Neural cell (in vitro differentiated cells): ENCODE results near the gene YY1. TPM values are rescaled to one million over a fixed set of nuclear protein-coding genes. Genes with fewer than 3 reads are reported as not detected.

Experiments used
- H2AFZ ChIP-seq: fragments of 200-600, 300-800 bp; sonication (generic), shearing (Covaris generic); 2 replicates; pipeline ENCODE4 v1.6.0; 2014; ENCODE audit warnings: low read depth, mild to moderate bottlenecking, antibody characterized with exemption, low read length, moderate library complexity
- H3F3A ChIP-seq: fragments of 200-600 bp; shearing (Covaris generic); 2 replicates; pipeline ENCODE4 v1.6.1; 2016; ENCODE audit warnings: mild to moderate bottlenecking, moderate library complexity, mixed read lengths, antibody characterized with exemption, low read length; ENCODE audit not compliant: insufficient read depth, poor library complexity, severe bottlenecking
- H3K27ac ChIP-seq: fragments of 200-600, 300-800 bp; sonication (generic), shearing (Covaris generic); 2 replicates; pipeline ENCODE4 v1.5.1; 2014; ENCODE audit warnings: mild to moderate bottlenecking, low read length, moderate library complexity
- H3K27me3 ChIP-seq: fragments of 300-800, 200-600 bp; sonication (generic), shearing (Covaris generic); 2 replicates; pipeline ENCODE4 v1.6.0; 2014; ENCODE audit warnings: mild to moderate bottlenecking, low read depth, low read length, moderate library complexity; ENCODE audit not compliant: insufficient read depth
- H3K36me3 ChIP-seq: fragments of 300-800, 200-600 bp; sonication (generic), shearing (Covaris generic); 2 replicates; pipeline ENCODE4 v1.5.1; 2014; ENCODE audit warnings: mild to moderate bottlenecking, antibody characterized with exemption, low read length, moderate library complexity; ENCODE audit not compliant: insufficient read depth
- H3K4me2 ChIP-seq: fragments of 300-800, 200-600 bp; sonication (generic), shearing (Covaris generic); 2 replicates; pipeline ENCODE4 v1.6.0; 2014; ENCODE audit warnings: mild to moderate bottlenecking, low read length
- H3K4me3 ChIP-seq: fragments of 300-800, 200-600 bp; sonication (generic), shearing (Covaris generic); 2 replicates; pipeline ENCODE4 v1.5.1; 2014; ENCODE audit warnings: mild to moderate bottlenecking, low read length, moderate library complexity
- H3K79me2 ChIP-seq: fragments of 200-600 bp; shearing (Covaris generic); replicated peaks from 2 replicates; pipeline ENCODE4 v1.6.0; 2014; ENCODE audit warnings: mild to moderate bottlenecking, low read length, moderate library complexity; ENCODE audit not compliant: insufficient read depth
- H3K9ac ChIP-seq: fragments of 300-800, 200-600 bp; sonication (generic), shearing (Covaris generic); 2 replicates; pipeline ENCODE4 v1.6.1; 2016; ENCODE audit warnings: mild to moderate bottlenecking, low read length, mixed read lengths
- H3K9me2 ChIP-seq: fragments of 200-600 bp; shearing (Covaris generic); 2 replicates; pipeline ENCODE4 v1.6.1; 2016; ENCODE audit warnings: mild to moderate bottlenecking, low read length, mixed read lengths; ENCODE audit not compliant: insufficient read depth
- H3K9me3 ChIP-seq: fragments of 200-600, 300-800 bp; sonication (generic), shearing (Covaris generic); 2 replicates; pipeline ENCODE4 v1.6.1; 2016; ENCODE audit warnings: mild to moderate bottlenecking, mixed run types, low read length, moderate library complexity, mixed read lengths
- H4K20me1 ChIP-seq: fragments of 200-600 bp; shearing (Covaris generic); 2 replicates; pipeline ENCODE4 v1.6.1; 2016; ENCODE audit warnings: mild to moderate bottlenecking, mixed run types; ENCODE audit not compliant: insufficient read depth
- MXI1 ChIP-seq: fragments of 450-650 bp; conservative IDR thresholded peaks from 2 replicates; pipeline ENCODE4 v1.6.1; 2014; ENCODE audit warnings: antibody characterized with exemption, mild to moderate bottlenecking; ENCODE audit not compliant: poor library complexity, severe bottlenecking
- SMC3 ChIP-seq: fragments of 450-650 bp; conservative IDR thresholded peaks from 2 replicates; pipeline ENCODE4 v1.6.1; 2014; ENCODE audit warnings: antibody characterized with exemption, mild to moderate bottlenecking, moderate library complexity; ENCODE audit not compliant: poor library complexity
- polyA plus RNA-seq: library from polyadenylated mRNA; depleted of rRNA; stranded (reverse); fragments of >200 nt; gene quantifications from 2 replicates; pipeline ENCODE4 v1.2.3, GENCODE V29; 2014
- small RNA-seq, 3 experiments: library from RNA; depleted of rRNA; stranded (forward); fragments of <200 nt; gene quantifications; one replicate each; pipeline ENCODE3, GENCODE V24; 2012
- TF ChIP-seq, protein P1 (sequence below): fragments of 450-650 bp; IDR thresholded peaks from 2 replicates; pipeline ENCODE4 v1.5.1; 2014; ENCODE audit warnings: antibody characterized with exemption, mild to moderate bottlenecking, moderate library complexity; ENCODE audit not compliant: poor library complexity, severe bottlenecking

Gene YY1
- polyA plus RNA-seq, 1 donor from 2014 or later: 50.4 TPM

DNA sequence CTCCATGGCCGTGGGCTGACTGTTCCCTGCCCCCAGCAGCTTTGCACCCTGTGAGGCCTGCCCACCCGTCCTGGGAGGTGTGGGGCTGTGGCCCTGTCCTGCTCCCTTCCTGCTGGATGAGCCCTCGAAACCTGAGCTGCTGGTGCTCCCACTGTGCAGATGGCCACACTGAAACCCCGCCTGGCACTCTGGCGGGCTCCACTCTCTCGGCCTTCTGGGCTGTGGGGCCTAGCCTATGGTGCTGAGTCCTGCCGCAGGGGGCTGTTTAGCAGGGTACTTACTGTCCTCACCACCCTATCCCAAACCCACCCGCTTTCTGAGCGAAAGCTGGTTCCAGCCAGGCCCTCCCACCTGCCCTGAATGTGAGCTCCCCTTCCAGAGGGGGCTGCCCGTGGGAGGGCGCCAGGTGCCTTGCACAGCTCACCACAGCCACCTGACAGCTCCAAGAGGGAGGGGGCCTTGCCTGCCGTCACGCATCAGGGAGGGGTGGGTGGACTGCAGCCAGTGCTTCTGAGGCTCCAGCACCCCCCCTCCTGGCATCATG lies 91.5 kb downstream of the YY1 start:
- H2AFZ ChIP-seq: no peak overlapping the region
- H3K4me3 ChIP-seq: no peak overlapping the region
- H3K79me2 ChIP-seq: no peaks in the 10 kb centered on the region
- no peaks in the 10 kb centered on the region for H3K36me3 ChIP-seq
- no peaks in the 10 kb centered on the region for H4K20me1 ChIP-seq
- no peaks in the 10 kb centered on the region for H3K9me2 ChIP-seq
- H3K27me3 ChIP-seq: no peaks in the 10 kb centered on the region
- TF ChIP-seq MXI1 (no peak), SMC3 (no peak)
- TF ChIP-seq, protein P1, sequence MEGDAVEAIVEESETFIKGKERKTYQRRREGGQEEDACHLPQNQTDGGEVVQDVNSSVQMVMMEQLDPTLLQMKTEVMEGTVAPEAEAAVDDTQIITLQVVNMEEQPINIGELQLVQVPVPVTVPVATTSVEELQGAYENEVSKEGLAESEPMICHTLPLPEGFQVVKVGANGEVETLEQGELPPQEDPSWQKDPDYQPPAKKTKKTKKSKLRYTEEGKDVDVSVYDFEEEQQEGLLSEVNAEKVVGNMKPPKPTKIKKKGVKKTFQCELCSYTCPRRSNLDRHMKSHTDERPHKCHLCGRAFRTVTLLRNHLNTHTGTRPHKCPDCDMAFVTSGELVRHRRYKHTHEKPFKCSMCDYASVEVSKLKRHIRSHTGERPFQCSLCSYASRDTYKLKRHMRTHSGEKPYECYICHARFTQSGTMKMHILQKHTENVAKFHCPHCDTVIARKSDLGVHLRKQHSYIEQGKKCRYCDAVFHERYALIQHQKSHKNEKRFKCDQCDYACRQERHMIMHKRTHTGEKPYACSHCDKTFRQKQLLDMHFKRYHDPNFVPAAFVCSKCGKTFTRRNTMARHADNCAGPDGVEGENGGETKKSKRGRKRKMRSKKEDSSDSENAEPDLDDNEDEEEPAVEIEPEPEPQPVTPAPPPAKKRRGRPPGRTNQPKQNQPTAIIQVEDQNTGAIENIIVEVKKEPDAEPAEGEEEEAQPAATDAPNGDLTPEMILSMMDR: no peak
- no peaks in the 10 kb centered on the region for H3F3A ChIP-seq
- H3K4me2 ChIP-seq: no peak overlapping the region
- no peak overlapping the region for H3K9ac ChIP-seq
- H3K9me3 ChIP-seq: no peaks in the 10 kb centered on the region
- H3K27ac ChIP-seq: no peak overlapping the region

DNA sequence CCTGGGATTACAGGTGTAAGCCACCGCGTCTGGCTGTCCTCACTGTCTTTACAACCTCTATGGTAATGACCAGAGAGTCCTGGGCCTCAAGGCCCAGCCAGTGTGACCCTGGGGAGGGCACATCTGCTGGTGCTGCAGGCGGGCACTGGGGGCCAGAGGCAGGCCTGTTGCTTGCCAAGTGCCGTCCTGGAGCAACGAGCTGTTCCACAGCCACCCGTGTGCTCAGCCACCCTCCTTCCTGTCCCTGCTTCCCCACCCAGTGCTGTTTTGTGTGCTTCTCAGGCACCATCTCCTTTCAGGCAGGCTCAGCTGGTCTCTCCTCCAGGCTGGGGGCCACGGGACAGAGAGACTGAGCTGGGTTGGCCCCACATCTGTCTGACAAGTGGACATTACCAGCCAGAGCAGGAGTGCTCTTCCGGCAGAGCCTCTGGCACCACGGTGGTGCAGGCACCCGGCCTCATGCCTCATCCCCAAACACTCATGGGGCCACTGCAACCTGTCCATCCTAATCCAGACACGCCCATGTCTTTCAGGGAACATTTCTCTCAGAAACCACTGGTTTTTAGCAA lies 93.2 kb downstream of the YY1 start:
- Histone ChIP-seq H3K27me3 (no peaks in the 10 kb centered on the region), H3K36me3 (no peaks in the 10 kb centered on the region), H3K27ac (no peak overlapping the region), H3K4me2 (no peak overlapping the region), H2AFZ (no peak overlapping the region), H3K79me2 (no peaks in the 10 kb centered on the region), H4K20me1 (no peaks in the 10 kb centered on the region), H3K9me2 (no peaks in the 10 kb centered on the region), H3K9me3 (no peaks in the 10 kb centered on the region), H3K9ac (no peak overlapping the region), H3K4me3 (no peak overlapping the region), H3F3A (no peaks in the 10 kb centered on the region)
- no peak for TF ChIP-seq SMC3

Small RNAs within 50 kb of the gene (small RNA-seq; reads per million reads assigned to genes)
- gene MIR345 (140 to 204 (median 168) reads per million in 3 experiments), gene RN7SL523P (0 reads per million in 3 experiments)

Other genes with a start within 250 kb of the YY1 start
- gene EVL, start 173.7 kb upstream of the YY1 start, polyA plus RNA-seq: 387 and 400 TPM in 2 replicates
- gene DEGS2, start 79.5 kb upstream of the YY1 start, polyA plus RNA-seq: 0.37 TPM in 1 of 2 replicates, not detected in the other
- gene SLC25A29, start 67.3 kb downstream of the YY1 start, polyA plus RNA-seq: 447 and 511 TPM in 2 replicates
- gene SLC25A47, start 84.2 kb downstream of the YY1 start, polyA plus RNA-seq: 0.44 TPM in 1 of 2 replicates, not detected in the other
- gene WDR25, start 137.3 kb downstream of the YY1 start, polyA plus RNA-seq: 26.3 and 30.2 TPM in 2 replicates